Astrocyte (in vitro differentiated cells and primary cell): ENCODE data around the gene ACKR4. TPM values are rescaled to one million over a fixed set of nuclear protein-coding genes. Genes with fewer than 3 reads are reported as not detected.

Experiments used
- DNase-seq: peaks from one replicate; pipeline ENCODE4 v3.0.0-alpha.2; 2010; ENCODE audit warnings: low read depth
- FAIRE-seq: peaks from 2 replicates; lab custom pipeline; 2011; peaks lifted over from hg19 to GRCh38; lab: Jason Lieb, UNC
- H2AFZ ChIP-seq: 2 replicates; pipeline ENCODE4 v1.6.0; 2012; ENCODE audit warnings: low read depth, low read length, inconsistent platforms
- H3K27ac ChIP-seq: 2 replicates; pipeline ENCODE4 v1.5.1; 2011; ENCODE audit warnings: low read depth, low read length, inconsistent platforms
- H3K27me3 ChIP-seq: 2 replicates; pipeline ENCODE4 v1.6.0; 2011; ENCODE audit warnings: low read length, inconsistent platforms; ENCODE audit not compliant: insufficient read depth
- H3K36me3 ChIP-seq: 2 replicates; pipeline ENCODE4 v1.5.1; 2011; ENCODE audit warnings: low read length, inconsistent platforms; ENCODE audit not compliant: insufficient read depth
- H3K4me1 ChIP-seq: 2 replicates; pipeline ENCODE4 v1.5.1; 2011; ENCODE audit warnings: low read length, inconsistent platforms; ENCODE audit not compliant: insufficient read depth
- H3K4me2 ChIP-seq: 2 replicates; pipeline ENCODE4 v1.6.0; 2012; ENCODE audit warnings: low read length, inconsistent platforms
- H3K4me3 ChIP-seq: 2 replicates; pipeline ENCODE4 v1.5.1; 2011; ENCODE audit warnings: low read depth, mild to moderate bottlenecking, low read length, inconsistent platforms; ENCODE audit not compliant: insufficient read depth
- H3K79me2 ChIP-seq: 2 replicates; pipeline ENCODE4 v1.6.0; 2012; ENCODE audit warnings: mild to moderate bottlenecking, low read length, inconsistent platforms; ENCODE audit not compliant: insufficient read depth
- H3K9ac ChIP-seq: 2 replicates; pipeline ENCODE4 v1.6.0; 2012; ENCODE audit warnings: mild to moderate bottlenecking, low read length, inconsistent platforms
- H3K9me3 ChIP-seq: 2 replicates; pipeline ENCODE4 v1.5.1; 2012; ENCODE audit warnings: low read depth, mild to moderate bottlenecking, low read length, inconsistent platforms; ENCODE audit not compliant: insufficient read depth
- H4K20me1 ChIP-seq: 2 replicates; pipeline ENCODE4 v1.6.0; 2012; ENCODE audit warnings: low read length, inconsistent platforms; ENCODE audit not compliant: insufficient read depth
- H3K27ac Mint-ChIP-seq: one replicate; pipeline ENCODE4 v1.8.0; 2021; ENCODE audit warnings: mild to moderate bottlenecking, mixed read lengths; ENCODE audit not compliant: unreplicated experiment
- H3K27me3 Mint-ChIP-seq: one replicate; pipeline ENCODE4 v1.8.0; 2021; ENCODE audit warnings: low read depth, mixed read lengths; ENCODE audit not compliant: unreplicated experiment
- H3K36me3 Mint-ChIP-seq: one replicate; pipeline ENCODE4 v1.8.0; 2021; ENCODE audit warnings: low read depth, mixed read lengths; ENCODE audit not compliant: unreplicated experiment
- H3K4me1 Mint-ChIP-seq: one replicate; pipeline ENCODE4 v1.8.0; 2021; ENCODE audit warnings: low read depth, mixed read lengths; ENCODE audit not compliant: unreplicated experiment
- H3K4me3 Mint-ChIP-seq: one replicate; pipeline ENCODE4 v1.8.0; 2021; ENCODE audit warnings: mild to moderate bottlenecking, moderate library complexity, mixed read lengths; ENCODE audit not compliant: unreplicated experiment
- H3K9me3 Mint-ChIP-seq: one replicate; pipeline ENCODE4 v1.8.0; 2021; ENCODE audit warnings: mild to moderate bottlenecking, mixed read lengths; ENCODE audit not compliant: unreplicated experiment
- EZH2 ChIP-seq: IDR thresholded peaks from 2 replicates; pipeline ENCODE4 v1.6.1; 2012; ENCODE audit warnings: mild to moderate bottlenecking, low read length, inconsistent platforms; ENCODE audit not compliant: insufficient read depth
- total RNA-seq: library from RNA; stranded (reverse); gene quantifications from 2 replicates; pipeline ENCODE4 v1.2.1, GENCODE V29; 2021
- TF ChIP-seq, protein P1 (sequence below): IDR thresholded peaks from 2 replicates; pipeline ENCODE4 v1.5.1; 2011; ENCODE audit warnings: low read depth, mild to moderate bottlenecking, inconsistent platforms, low read length, moderate library complexity; ENCODE audit not compliant: insufficient read depth

ACKR4 gene
- total RNA-seq, 1 donor from 2014 or later = not detected

DNA sequence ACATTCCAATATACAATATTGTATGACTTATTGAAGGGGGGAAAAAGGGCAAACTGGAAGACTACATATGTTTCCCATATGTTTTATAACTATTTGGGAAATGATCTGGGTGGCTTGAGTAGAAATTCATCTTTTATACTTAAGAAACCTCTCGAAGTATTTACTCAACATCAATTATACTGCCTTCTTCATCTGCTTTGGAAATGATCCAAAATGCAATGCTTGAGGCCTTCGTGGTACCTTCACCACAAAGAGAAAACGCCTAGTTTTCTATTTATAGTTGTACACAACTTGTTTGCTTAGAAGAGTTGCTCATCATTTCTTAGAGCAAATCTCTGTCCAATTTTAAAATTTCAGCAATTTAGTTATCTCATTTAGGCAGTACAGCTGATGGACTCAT, 18.8 kb downstream of the ACKR4 start:
- no peak for TF ChIP-seq EZH2
- TF ChIP-seq, protein P1, sequence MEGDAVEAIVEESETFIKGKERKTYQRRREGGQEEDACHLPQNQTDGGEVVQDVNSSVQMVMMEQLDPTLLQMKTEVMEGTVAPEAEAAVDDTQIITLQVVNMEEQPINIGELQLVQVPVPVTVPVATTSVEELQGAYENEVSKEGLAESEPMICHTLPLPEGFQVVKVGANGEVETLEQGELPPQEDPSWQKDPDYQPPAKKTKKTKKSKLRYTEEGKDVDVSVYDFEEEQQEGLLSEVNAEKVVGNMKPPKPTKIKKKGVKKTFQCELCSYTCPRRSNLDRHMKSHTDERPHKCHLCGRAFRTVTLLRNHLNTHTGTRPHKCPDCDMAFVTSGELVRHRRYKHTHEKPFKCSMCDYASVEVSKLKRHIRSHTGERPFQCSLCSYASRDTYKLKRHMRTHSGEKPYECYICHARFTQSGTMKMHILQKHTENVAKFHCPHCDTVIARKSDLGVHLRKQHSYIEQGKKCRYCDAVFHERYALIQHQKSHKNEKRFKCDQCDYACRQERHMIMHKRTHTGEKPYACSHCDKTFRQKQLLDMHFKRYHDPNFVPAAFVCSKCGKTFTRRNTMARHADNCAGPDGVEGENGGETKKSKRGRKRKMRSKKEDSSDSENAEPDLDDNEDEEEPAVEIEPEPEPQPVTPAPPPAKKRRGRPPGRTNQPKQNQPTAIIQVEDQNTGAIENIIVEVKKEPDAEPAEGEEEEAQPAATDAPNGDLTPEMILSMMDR = no peak
- Histone ChIP-seq H3K36me3 (no peaks in the 10 kb centered on the region), H3K4me3 (no peak overlapping the region), H3K27me3 (no peaks in the 10 kb centered on the region), H3K9me3 (no peaks in the 10 kb centered on the region), H3K4me1 (no peaks in the 10 kb centered on the region), H3K79me2 (no peaks in the 10 kb centered on the region), H3K4me2 (no peak overlapping the region), H3K27ac (no peak overlapping the region), H4K20me1 (no peaks in the 10 kb centered on the region), H3K9ac (no peak overlapping the region), H2AFZ (no peak overlapping the region)
- peaks cover 4% of the 10 kb centered on the region for H3K9me3 Mint-ChIP-seq
- peaks cover 13% of the 10 kb centered on the region for H3K36me3 Mint-ChIP-seq
- H3K27me3 Mint-ChIP-seq = no peaks in the 10 kb centered on the region
- FAIRE-seq (peak; percentile 5), DNase-seq (no peak)
- no peak overlapping the region for H3K4me3 Mint-ChIP-seq
- no peak overlapping the region for H3K27ac Mint-ChIP-seq
- no peaks in the 10 kb centered on the region for H3K4me1 Mint-ChIP-seq

DNA sequence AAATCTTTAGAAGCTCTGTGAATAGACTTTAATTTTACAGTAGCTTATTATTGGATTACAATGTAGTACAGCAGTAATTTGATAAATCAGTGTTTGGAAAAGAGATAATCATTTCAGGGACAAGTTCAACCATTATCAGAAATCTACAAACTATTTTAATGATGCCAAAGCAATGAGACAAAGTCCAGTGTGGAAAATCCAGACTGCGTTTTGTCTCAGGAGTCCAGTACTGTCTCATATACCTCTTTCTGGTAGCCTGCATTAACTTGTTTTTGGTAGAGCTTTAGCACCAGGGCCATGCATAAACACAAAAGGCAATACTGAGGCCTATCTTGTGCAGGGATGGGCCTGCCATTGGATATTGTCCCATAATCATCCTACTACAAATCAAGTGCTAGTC, 19.7 kb downstream of the ACKR4 start:
- Histone ChIP-seq H3K27me3 (no peaks in the 10 kb centered on the region), H4K20me1 (no peaks in the 10 kb centered on the region), H3K79me2 (no peaks in the 10 kb centered on the region), H3K36me3 (no peaks in the 10 kb centered on the region), H3K9me3 (no peaks in the 10 kb centered on the region), H3K4me1 (no peaks in the 10 kb centered on the region), H3K9ac (no peak overlapping the region), H2AFZ (no peak overlapping the region), H3K4me3 (no peak overlapping the region), H3K27ac (no peak overlapping the region), H3K4me2 (no peak overlapping the region)
- Mint-ChIP-seq H3K27ac (no peak overlapping the region), H3K4me1 (no peaks in the 10 kb centered on the region), H3K9me3 (peaks cover 4% of the 10 kb centered on the region), H3K27me3 (no peaks in the 10 kb centered on the region), H3K36me3 (peaks cover 17% of the 10 kb centered on the region), H3K4me3 (no peak overlapping the region)
- no peak for TF ChIP-seq EZH2
- TF ChIP-seq, protein P1 = no peak
- FAIRE-seq (no peak), DNase-seq (no peak)

DNA sequence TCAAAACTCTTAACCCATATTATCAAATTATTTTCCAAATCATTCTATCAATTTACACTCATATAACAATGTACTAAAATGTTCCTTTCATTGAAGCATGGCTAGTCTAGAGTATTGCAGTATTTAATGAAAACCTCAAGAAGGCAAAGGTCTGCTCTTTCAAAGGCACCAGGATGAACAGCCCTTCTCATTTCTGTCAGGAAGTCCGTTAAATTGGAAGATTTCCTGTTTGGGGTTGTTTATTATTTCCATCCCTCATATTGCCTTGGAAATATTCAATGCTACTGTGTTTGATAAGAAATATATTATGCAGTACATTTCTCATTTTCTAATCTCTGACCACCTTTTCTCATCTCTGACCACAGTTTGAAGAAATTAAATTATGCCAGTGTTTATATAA, 25.1 kb downstream of the ACKR4 start:
- Histone ChIP-seq H3K9ac (no peak overlapping the region), H2AFZ (no peak overlapping the region), H3K79me2 (no peaks in the 10 kb centered on the region), H3K4me3 (no peak overlapping the region), H3K36me3 (peaks cover 6% of the 10 kb centered on the region), H3K4me2 (no peak overlapping the region), H4K20me1 (no peaks in the 10 kb centered on the region), H3K4me1 (no peaks in the 10 kb centered on the region), H3K27ac (no peak overlapping the region), H3K27me3 (no peaks in the 10 kb centered on the region), H3K9me3 (no peaks in the 10 kb centered on the region)
- peaks cover 9% of the 10 kb centered on the region for H3K36me3 Mint-ChIP-seq
- no peak overlapping the region for H3K27ac Mint-ChIP-seq
- no peak for TF ChIP-seq EZH2
- TF ChIP-seq, protein P1 = no peak
- FAIRE-seq = no peak
- no peaks in the 10 kb centered on the region for H3K4me1 Mint-ChIP-seq
- no peaks in the 10 kb centered on the region for H3K9me3 Mint-ChIP-seq
- no peak overlapping the region for H3K4me3 Mint-ChIP-seq
- DNase-seq = no peak
- H3K27me3 Mint-ChIP-seq = no peaks in the 10 kb centered on the region
